ENCODE results near the gene PHACTR1.
"Not testable (repeated sequence)": the region's sequence is repeated elsewhere in the genome, so short reads cannot be mapped to it uniquely, and the experiment has no call there.

The PHACTR1 gene

GRCh38 chr6:13120483-13121482, 404.2 kb downstream of the PHACTR1 start:
- DNase-seq = no peak

- DNase-seq = no peak
Measured at GRCh38 chr6:13124131-13124530, 407.6 kb downstream of the PHACTR1 start.

GRCh38 chr6:13125841-13126240, 409.3 kb downstream of the PHACTR1 start:
- DNase-seq = no peak

DNA sequence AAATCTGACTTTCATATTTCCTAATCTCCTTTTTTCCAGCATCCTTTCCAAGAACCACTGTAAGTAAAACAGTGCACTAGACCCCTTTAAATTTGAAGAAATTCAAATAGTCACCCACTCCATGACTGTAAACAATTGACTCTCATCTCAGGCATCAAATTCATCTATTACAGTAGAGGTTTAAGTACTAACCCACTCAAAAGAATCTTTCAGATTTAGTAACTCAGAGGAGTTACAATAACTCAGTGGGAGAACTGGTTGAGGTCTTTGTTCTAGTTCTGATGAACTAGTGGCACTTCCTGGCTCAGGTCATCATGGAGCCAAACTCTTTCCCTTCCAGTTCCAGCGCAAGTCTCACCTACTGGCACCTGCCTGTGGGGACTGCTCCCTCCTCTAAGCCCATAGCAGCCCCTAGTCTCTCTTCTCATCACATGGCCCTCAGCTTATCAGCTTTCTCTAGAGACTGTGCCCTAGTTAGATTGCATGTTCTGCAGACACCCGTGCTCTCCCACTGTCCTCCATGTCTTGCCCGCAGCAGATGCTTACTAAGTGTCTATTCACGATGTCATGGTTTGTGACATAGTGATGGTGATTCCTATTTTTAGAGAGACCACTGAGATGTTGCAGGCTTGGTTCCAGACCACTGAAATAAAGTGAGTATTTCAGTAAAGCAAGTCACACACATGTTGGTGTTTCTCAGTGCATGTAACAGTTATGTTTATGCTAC, 415.5 kb downstream of the PHACTR1 start:
- DNase-seq = no peak

- peak; percentile 12 for DNase-seq
Measured at GRCh38 chr6:13133894-13134293, 417.3 kb downstream of the PHACTR1 start.

DNA sequence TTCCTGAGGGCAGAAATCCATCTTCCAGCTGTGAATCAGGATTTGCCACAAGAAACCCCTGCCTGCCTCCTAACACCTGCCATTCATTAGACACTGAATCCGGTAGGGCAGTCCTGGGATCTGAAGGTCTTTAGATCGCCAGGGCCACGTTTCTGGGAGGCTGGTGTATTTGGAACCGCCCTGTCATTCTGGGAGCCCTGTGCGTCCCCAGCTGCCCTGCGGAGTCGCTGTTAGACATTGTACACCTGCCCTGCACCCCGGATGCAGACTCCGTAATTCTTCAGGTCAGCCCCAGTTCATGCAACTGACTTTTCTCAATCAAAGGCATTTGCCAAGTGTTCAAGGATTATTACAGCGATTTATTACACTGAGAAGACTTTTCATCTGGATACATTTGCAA, 418.6 kb downstream of the PHACTR1 start:
- DNase-seq = no peak

- no peak for DNase-seq
Measured at GRCh38 chr6:13139119-13139518, 422.6 kb downstream of the PHACTR1 start.

DNA sequence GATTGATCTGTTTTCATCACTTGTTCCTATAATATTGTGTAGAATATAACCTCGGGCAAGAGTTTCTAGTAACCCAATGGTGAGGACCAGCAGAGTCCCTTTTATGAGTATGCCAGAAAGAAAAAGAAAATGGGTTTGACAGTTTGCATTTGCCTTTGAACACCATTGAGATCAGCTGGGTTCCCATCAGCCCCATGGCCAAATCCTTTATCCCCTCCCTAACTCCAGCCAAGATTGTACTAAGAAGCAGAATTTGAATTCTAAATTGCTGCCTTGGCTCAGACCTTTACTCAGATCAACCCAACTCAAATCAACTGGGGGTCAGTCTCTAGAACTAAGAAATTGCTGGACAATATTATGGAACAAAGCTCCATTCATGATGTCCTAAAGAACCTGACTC, 424.4 kb downstream of the PHACTR1 start:
- no peak for DNase-seq

- DNase-seq = no peak
Measured at GRCh38 chr6:13141387-13141786, 424.8 kb downstream of the PHACTR1 start.

GRCh38 chr6:13142611-13143010, 426.0 kb downstream of the PHACTR1 start:
- no peak for DNase-seq

DNA sequence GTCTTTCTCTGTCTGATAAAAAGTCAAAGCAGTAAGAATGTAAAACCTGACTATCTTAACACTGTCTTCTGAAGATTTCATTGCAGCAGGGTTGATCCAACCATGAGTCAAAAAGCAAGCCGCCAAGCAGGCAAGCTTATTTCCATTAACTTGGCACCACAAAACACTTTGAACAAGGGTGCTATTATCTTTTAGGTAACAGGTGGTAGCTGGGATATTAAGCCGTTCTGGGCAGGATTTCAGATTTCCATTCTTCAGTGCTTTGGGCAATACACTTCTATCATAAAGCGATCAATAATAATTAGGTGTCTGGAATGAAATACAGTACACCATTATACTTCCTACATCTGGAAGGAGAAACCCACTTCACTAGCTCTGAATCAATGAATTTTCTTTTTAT, 429.9 kb downstream of the PHACTR1 start:
- no peak for DNase-seq

- no peak for DNase-seq
Measured at GRCh38 chr6:13147376-13147775, 430.8 kb downstream of the PHACTR1 start.

DNA sequence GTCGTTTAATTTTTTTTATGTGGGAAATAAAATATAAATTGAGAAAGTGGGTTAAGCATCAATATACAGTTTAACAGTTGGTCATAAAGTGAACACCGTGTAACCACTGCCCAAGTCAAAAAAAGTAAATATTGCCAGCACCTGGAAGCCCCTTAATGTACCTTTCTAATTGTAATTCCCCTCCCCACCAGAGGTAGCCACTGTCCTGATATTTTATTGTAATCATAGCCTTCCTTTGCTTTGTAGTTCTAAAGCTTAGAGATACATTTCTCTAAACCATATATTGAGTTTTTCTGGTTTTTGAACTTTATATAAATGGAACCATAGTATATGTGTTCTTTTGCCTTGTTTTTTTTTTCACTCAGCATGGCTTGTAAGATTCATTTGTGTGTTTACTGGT, 431.2 kb downstream of the PHACTR1 start:
- no peak for DNase-seq

DNA sequence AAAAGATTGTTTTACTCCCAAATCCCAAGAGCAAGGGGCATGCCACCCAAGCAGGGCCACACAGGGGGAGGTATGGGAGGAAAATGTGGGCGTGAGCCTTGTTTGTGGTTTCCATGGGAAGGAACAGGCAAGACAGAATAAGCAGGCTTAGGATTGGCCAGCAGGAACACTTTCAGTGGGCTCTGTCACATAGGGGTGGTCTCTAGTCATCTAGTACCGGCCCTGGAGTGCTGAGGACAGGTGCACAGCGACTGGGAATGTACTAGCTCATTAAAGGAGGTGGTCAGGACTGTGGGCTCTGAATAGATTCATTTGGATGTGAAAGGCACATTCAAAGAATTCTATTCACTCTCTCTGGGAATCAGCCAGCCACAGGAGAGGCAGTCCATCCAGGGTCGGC, 436.2 kb downstream of the PHACTR1 start:
- no peak for DNase-seq

- no peak for DNase-seq
Measured at GRCh38 chr6:13156381-13156780, 439.8 kb downstream of the PHACTR1 start.

DNA sequence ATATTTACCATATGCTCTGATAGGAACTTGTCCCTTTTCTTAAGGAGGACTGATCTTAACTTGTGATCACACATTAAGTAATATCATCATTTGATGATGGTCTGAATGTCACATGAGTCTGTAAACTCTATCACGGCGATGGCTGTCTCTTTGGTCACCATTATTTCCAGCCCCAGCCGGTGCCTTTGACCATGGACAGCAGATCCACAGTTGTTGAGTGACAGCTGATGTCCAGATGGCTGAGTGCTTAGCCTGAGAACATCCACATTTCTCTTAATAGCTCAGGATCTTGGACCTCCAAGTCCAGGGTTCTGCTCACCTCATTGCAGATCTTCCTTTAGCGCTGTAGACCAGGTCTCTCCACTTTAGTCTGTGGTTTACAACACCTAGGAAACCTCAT, 440.7 kb downstream of the PHACTR1 start:
- DNase-seq = no peak

DNA sequence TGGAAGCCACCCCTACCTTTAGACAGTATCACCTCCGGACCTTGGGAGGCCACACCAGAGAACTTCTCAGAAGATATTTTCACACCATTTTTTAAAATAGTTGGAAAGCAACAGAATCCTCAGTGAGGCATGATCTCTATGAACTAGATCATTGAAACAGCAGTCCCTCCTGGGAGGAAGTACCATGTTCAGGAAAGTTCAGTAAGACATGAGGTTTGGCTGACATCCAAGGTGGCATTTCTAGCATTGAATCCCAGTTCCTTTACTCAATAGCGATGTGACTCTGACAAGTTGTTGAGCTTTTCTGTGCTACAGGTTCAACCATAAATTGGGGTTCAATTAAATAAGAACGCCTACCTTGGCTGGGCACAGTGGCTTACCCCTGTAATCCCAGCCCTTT, 442.7 kb downstream of the PHACTR1 start:
- no peak for DNase-seq

DNA sequence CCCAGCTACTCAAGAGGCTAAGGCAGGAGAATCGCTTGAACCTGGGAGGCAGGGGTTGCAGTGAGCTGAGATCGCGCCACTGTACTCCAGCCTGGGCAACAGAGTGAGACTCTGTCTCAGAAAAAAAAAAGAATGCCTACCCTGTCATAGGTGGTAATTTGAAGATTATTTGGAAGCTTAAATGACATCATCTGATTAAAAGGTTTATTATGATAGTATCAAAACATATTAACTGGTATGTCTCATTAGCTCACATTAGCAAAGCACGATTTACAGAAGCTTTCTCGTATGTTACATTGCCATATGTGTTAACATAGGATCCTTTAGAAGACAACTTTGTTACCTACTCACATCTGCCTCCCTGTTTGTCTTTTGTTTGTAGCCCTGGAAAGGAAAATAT, 443.3 kb downstream of the PHACTR1 start:
- DNase-seq = not testable (repeated sequence)

GRCh38 chr6:13163161-13163944, 446.8 kb downstream of the PHACTR1 start:
- DNase-seq = no peak

DNA sequence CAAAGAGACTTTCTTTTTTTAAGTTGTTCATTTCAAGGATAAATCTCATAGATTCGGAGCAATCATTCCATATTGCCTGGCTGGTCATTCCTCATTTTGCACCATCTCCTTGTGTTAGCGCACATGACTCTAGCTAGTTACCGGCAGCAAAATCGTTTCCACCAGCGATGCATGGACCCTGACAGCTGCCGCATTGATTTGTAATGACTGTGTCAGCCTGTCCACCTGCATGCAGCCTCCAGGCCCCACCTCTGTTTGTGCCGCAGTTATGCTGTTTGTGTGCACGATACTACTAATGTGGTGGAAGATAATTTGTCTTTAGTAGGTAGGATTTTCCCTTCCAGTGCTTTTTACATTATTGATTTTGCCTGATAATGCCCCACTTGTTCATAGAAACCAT, 447.7 kb downstream of the PHACTR1 start:
- no peak for DNase-seq

- DNase-seq = no peak
Measured at GRCh38 chr6:13165502-13166172, 449.1 kb downstream of the PHACTR1 start.

GRCh38 chr6:13166269-13166668, 449.7 kb downstream of the PHACTR1 start:
- no peak for DNase-seq

DNA sequence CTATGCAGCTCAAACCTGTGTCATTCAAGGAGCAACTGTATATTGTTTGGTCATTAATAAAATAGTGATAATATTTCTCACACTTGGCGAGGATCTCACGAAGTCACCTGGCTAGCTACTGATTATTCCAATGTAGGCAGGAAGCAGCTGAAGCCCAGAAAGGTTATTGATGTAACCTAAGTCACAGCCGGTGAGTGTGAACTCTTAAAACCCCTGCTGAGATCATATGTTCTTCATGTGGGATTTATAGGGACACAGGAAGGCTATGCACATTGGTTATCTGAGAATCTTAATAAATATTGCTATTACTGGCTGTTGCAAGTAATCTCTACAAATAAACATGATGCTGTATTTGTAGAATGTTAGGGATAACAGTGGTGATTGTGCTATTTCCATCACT, 450.3 kb downstream of the PHACTR1 start:
- no peak for DNase-seq

Data from activated gamma-delta T cell (primary cell).